Mesendoderm (in vitro differentiated cells): ENCODE measurements around the gene AP4E1.
"Not testable (repeated sequence)": the region's sequence is repeated elsewhere in the genome, so short reads cannot be mapped to it uniquely, and the experiment has no call there.

Experiments used
- DNase-seq: peaks from one replicate; pipeline ENCODE4 v3.0.0; 2013
- H2AK5ac ChIP-seq: 2 replicates; pipeline ENCODE4 v1.6.1; 2013; ENCODE audit warnings: low read length, inconsistent platforms
- H2BK120ac ChIP-seq: 2 replicates; pipeline ENCODE4 v1.6.1; 2013; ENCODE audit warnings: low read depth, mild to moderate bottlenecking, low read length, moderate library complexity, mixed read lengths
- H2BK15ac ChIP-seq: replicated peaks from 2 replicates; pipeline ENCODE4 v1.6.1; 2013; ENCODE audit warnings: low read depth, mild to moderate bottlenecking, moderate library complexity
- H2BK5ac ChIP-seq: 2 replicates; pipeline ENCODE4 v1.6.1; 2013; ENCODE audit warnings: low read length, inconsistent platforms
- H3K18ac ChIP-seq: 2 replicates; pipeline ENCODE4 v1.6.1; 2013; ENCODE audit warnings: mild to moderate bottlenecking, low read length, mixed read lengths
- H3K23ac ChIP-seq: one replicate; pipeline ENCODE4 v1.6.1; 2013; ENCODE audit warnings: low read length
- H3K27ac ChIP-seq: 2 replicates; pipeline ENCODE4 v1.5.1; 2013; ENCODE audit warnings: low read depth, mild to moderate bottlenecking, inconsistent platforms, low read length, moderate library complexity
- H3K27me3 ChIP-seq: 2 replicates; pipeline ENCODE4 v1.6.1; 2013; ENCODE audit warnings: low read length, control low read depth, mild to moderate bottlenecking, inconsistent platforms; ENCODE audit not compliant: insufficient read depth, poor library complexity
- H3K36me3 ChIP-seq: 2 replicates; pipeline ENCODE4 v1.6.1; 2013; ENCODE audit warnings: low read length, inconsistent platforms; ENCODE audit not compliant: control insufficient read depth, insufficient read depth
- H3K4ac ChIP-seq: one replicate; pipeline ENCODE4 v1.6.1; 2013; ENCODE audit warnings: low read depth, mild to moderate bottlenecking, low read length, moderate library complexity
- H3K4me1 ChIP-seq: 2 replicates; pipeline ENCODE4 v1.6.1; 2013; ENCODE audit warnings: low read depth, low read length, inconsistent platforms; ENCODE audit not compliant: control insufficient read depth
- H3K4me2 ChIP-seq: 2 replicates; pipeline ENCODE4 v1.6.1; 2013; ENCODE audit warnings: low read length
- H3K4me3 ChIP-seq: 2 replicates; pipeline ENCODE4 v1.5.1; 2013; ENCODE audit warnings: mild to moderate bottlenecking, low read length
- H3K56ac ChIP-seq: one replicate; pipeline ENCODE4 v1.6.1; 2013; ENCODE audit warnings: low read length
- H3K79me1 ChIP-seq: 2 replicates; pipeline ENCODE4 v1.6.1; 2013; ENCODE audit warnings: low read length, inconsistent platforms
- H3K79me2 ChIP-seq: 2 replicates; pipeline ENCODE4 v1.6.1; 2013; ENCODE audit warnings: mild to moderate bottlenecking, low read length; ENCODE audit not compliant: control insufficient read depth, insufficient read depth
- H3K9ac ChIP-seq: 2 replicates; pipeline ENCODE4 v1.6.1; 2013; ENCODE audit warnings: low read length, inconsistent platforms
- H4K5ac ChIP-seq: one replicate; pipeline ENCODE4 v1.6.1; 2013; ENCODE audit warnings: low read length
- H4K8ac ChIP-seq: one replicate; pipeline ENCODE4 v1.6.1; 2013; ENCODE audit warnings: low read depth, mild to moderate bottlenecking, control low read depth, low read length, moderate library complexity
- WGBS: extraction: QIAGEN DNeasy Blood & Tissue Kit; methylation state at CpG from one replicate; pipeline ENCODE4 v1.1.7; 2013; ENCODE audit warnings: low lambda C conversion rate, missing lambda C conversion rate; ENCODE audit not compliant: insufficient coverage; ENCODE audit errors: extremely low coverage; 5-methylcytosine and 5-hydroxymethylcytosine counted together

Gene AP4E1

DNA sequence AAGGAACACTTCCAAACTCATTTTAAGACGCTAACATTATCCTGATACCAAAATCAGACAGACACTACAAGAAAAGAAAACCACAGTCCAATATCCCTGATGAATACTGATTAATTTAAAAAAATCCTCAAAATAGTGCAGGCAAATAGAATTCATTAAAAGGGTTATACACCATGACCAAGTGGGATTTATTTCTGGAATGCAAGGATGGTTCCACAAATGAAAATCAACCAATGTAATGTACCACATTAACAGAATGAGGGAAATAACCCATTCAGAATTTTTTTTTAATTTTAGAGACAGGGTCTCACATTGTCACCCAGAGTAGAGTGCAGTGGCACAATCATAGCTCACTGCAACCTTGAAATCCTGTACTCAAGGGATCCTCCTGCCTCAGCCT is 17.3 kb upstream of the AP4E1 start:
- Histone ChIP-seq H3K18ac (no peak overlapping the region), H3K36me3 (no peaks in the 10 kb centered on the region), H3K9ac (no peak overlapping the region), H2BK5ac (no peak overlapping the region), H3K4me2 (no peak overlapping the region), H4K5ac (no peak overlapping the region), H3K56ac (no peak overlapping the region), H2BK15ac (no peak overlapping the region), H3K4me3 (no peak overlapping the region), H3K79me1 (no peaks in the 10 kb centered on the region), H3K4ac (no peak overlapping the region), H2AK5ac (no peak overlapping the region), H3K4me1 (no peaks in the 10 kb centered on the region), H3K27ac (no peak overlapping the region), H3K79me2 (no peaks in the 10 kb centered on the region), H4K8ac (no peak overlapping the region), H3K27me3 (no peaks in the 10 kb centered on the region), H2BK120ac (no peak overlapping the region), H3K23ac (no peak overlapping the region)
- no CpG with 5 or more reads among the region's 1 CpG for WGBS
- DNase-seq, result no peak

DNA sequence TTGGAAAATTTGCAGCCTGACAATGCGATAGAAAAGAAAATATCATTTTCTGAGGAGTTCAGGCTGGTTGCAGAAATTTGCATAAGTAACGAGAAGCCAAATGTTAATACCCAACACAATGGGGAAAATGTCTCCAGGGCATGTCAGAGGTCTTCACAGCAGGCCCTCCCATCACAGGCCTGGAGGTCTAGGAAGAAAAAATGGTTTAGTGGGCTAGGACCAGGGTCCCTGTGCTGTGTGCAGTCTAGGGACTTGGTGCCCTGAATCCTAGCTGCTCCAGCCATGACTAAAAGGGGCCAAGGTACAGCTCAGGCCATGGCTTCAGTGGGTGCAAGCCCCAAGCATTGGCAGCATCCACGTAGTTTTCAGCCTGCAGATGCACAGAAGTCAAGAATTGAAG is 14.5 kb upstream of the AP4E1 start:
- Histone ChIP-seq H3K27me3 (no peaks in the 10 kb centered on the region), H3K4ac (no peak overlapping the region), H2BK15ac (no peak overlapping the region), H2BK5ac (no peak overlapping the region), H3K23ac (no peak overlapping the region), H3K4me2 (no peak overlapping the region), H3K4me1 (no peaks in the 10 kb centered on the region), H3K27ac (no peak overlapping the region), H2AK5ac (no peak overlapping the region), H3K18ac (no peak overlapping the region), H4K5ac (no peak overlapping the region), H3K79me2 (no peaks in the 10 kb centered on the region), H3K4me3 (no peak overlapping the region), H3K56ac (no peak overlapping the region), H3K36me3 (no peaks in the 10 kb centered on the region), H3K79me1 (no peaks in the 10 kb centered on the region), H2BK120ac (no peak overlapping the region), H3K9ac (no peak overlapping the region), H4K8ac (no peak overlapping the region)
- no peak for DNase-seq
- no CpG with 5 or more reads among the region's 3 CpGs for WGBS

DNA sequence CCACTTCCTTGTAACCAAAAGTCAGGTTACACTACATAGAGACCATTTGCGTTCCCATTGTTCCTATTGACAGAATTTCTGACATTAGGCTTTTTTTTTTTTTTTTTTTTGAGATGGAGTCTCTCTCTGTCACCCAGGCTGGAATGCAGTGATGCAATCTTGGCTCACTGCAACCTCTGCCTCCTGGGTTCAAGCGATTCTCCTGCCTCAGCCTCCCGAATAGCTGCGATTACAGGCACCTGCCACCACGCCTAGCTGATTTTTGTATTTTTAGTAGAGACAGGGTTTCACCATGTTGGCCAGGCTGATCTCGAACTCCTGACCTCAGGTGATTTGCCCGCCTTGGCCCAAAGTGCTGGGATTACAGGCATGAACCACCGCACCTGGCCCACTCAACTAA is 7.1 kb upstream of the AP4E1 start:
- not testable (repeated sequence) for H2AK5ac ChIP-seq
- WGBS, result no CpG with 5 or more reads among the region's 8 CpGs

DNA sequence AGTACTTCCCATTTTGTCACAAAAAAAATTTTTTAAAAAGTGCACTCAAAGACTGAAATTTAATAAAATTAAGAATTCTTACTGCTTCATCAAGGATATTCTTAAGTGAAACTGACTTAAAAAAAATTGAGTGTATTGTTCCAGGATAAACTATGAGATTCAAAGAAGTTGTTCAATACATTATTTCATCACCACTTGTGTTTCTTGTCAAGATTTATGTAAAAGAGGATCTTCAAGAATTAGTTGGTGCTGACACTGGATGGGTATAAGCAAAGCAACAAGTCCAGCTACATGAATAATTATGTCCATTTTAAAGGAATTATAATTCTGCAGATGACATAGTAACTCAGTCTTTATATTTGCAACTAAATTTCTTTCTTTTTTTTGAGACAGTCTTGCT is 4.3 kb upstream of the AP4E1 start:
- no peak for DNase-seq
- Histone ChIP-seq H3K9ac (no peak overlapping the region), H3K36me3 (no peaks in the 10 kb centered on the region), H3K4me1 (no peaks in the 10 kb centered on the region), H3K4ac (no peak overlapping the region), H3K23ac (no peak overlapping the region), H2AK5ac (no peak overlapping the region), H3K4me3 (no peak overlapping the region), H4K8ac (no peak overlapping the region), H3K27ac (no peak overlapping the region), H3K79me1 (peaks cover 1% of the 10 kb centered on the region), H4K5ac (no peak overlapping the region), H3K4me2 (no peak overlapping the region), H2BK15ac (no peak overlapping the region), H3K27me3 (no peaks in the 10 kb centered on the region), H3K56ac (no peak overlapping the region), H3K79me2 (no peaks in the 10 kb centered on the region), H2BK5ac (no peak overlapping the region), H2BK120ac (no peak overlapping the region), H3K18ac (no peak overlapping the region)

More for the DNA sequence above, 7.1 kb upstream of the AP4E1 start:
- not testable (repeated sequence) for H3K4me3 ChIP-seq, H4K5ac ChIP-seq, DNase-seq, H2BK5ac ChIP-seq, H3K27ac ChIP-seq, H3K4me2 ChIP-seq, H3K56ac ChIP-seq, H3K36me3 ChIP-seq, H4K8ac ChIP-seq, H3K79me2 ChIP-seq, H2BK120ac ChIP-seq, H3K18ac ChIP-seq, H3K9ac ChIP-seq, H3K23ac ChIP-seq, H3K79me1 ChIP-seq, H3K27me3 ChIP-seq, H3K4me1 ChIP-seq, H3K4ac ChIP-seq, H2BK15ac ChIP-seq

DNA sequence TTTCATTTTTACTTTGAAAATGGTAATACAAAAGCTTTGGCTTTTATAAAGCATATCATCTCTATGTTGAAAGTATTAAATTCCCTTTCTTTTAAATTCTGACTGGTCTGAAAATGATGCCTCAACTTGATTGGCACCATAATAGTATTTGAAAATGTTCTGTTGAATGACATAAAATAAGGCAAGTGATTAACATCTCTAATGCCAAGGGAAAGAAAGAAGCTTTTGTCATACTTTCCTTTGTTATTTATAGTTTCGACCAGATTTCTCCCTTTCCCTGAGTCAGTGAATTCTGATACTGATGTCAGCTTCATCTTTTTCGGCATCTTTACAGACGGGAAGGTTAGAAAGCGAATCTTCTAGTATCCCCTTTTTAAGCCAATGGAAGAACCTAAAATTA is 3.4 kb upstream of the AP4E1 start:
- no peaks in the 10 kb centered on the region for H3K79me2 ChIP-seq
- no peak overlapping the region for H4K8ac ChIP-seq
- H3K27me3 ChIP-seq, result no peaks in the 10 kb centered on the region
- H3K4me1 ChIP-seq, result no peaks in the 10 kb centered on the region
- H2AK5ac ChIP-seq, result no peak overlapping the region
- no peak overlapping the region for H3K56ac ChIP-seq
- no peak overlapping the region for H2BK120ac ChIP-seq
- H3K4me2 ChIP-seq, result no peak overlapping the region
- H3K36me3 ChIP-seq, result no peaks in the 10 kb centered on the region
- no peak overlapping the region for H2BK15ac ChIP-seq
- H3K23ac ChIP-seq, result no peak overlapping the region
- H3K18ac ChIP-seq, result no peak overlapping the region
- no CpG with 5 or more reads among the region's 4 CpGs for WGBS
- H3K4ac ChIP-seq, result no peak overlapping the region
- H3K27ac ChIP-seq, result no peak overlapping the region
- no peak overlapping the region for H4K5ac ChIP-seq
- DNase-seq, result no peak
- no peak overlapping the region for H3K9ac ChIP-seq
- no peak overlapping the region for H2BK5ac ChIP-seq
- no peak overlapping the region for H3K4me3 ChIP-seq
- peaks cover 1% of the 10 kb centered on the region for H3K79me1 ChIP-seq

DNA sequence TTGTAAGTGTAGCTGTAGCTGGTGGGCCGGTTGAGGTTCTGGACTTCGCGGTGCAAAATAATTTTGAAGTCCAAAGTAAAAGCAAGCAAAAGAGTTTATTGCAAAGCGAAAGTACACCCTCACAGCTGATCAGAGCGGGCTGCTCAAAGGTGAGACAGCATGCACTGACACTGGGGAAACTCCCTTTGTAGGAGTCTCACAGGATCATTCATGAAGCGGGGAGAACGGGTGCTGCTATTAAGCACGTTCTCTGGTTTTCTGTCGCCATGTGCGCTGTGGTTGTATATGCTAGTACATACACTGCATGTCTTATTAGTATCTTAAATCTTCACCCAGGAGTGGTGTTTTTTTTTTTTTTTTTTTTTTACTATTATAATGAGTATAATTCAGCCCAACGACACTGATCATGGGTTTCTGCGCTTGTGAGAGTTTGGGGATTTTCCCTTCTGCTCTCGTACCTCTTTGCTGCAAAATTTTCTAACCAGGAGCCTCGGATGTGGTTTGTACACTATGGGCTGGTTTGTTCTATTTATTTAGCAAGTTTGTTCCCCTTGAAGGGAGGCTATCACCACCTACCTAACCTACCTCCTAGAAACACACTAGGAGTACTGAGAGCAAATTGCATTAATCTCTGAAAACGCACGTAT is 1.4 kb upstream of the AP4E1 start:
- peak overlapping the region; percentile 92 for H3K4me2 ChIP-seq
- no peak overlapping the region for H2BK5ac ChIP-seq
- no peak overlapping the region for H3K4me3 ChIP-seq
- DNase-seq, result no peak
- peaks cover 1% of the 10 kb centered on the region for H3K79me1 ChIP-seq
- H3K56ac ChIP-seq, result peak overlapping the region; percentile 98
- no peak overlapping the region for H3K18ac ChIP-seq
- no peak overlapping the region for H3K27ac ChIP-seq
- no peak overlapping the region for H4K8ac ChIP-seq
- H3K4me1 ChIP-seq, result no peaks in the 10 kb centered on the region
- H4K5ac ChIP-seq, result no peak overlapping the region
- no peak overlapping the region for H3K4ac ChIP-seq
- H3K27me3 ChIP-seq, result no peaks in the 10 kb centered on the region
- no peaks in the 10 kb centered on the region for H3K36me3 ChIP-seq
- no peak overlapping the region for H2BK120ac ChIP-seq
- peak overlapping the region; percentile 94 for H3K9ac ChIP-seq
- H3K23ac ChIP-seq, result no peak overlapping the region
- H2AK5ac ChIP-seq, result no peak overlapping the region
- H2BK15ac ChIP-seq, result no peak overlapping the region
- no peaks in the 10 kb centered on the region for H3K79me2 ChIP-seq
- no CpG with 5 or more reads among the region's 16 CpGs for WGBS
